CD4-positive, alpha-beta T cell (primary cell): Measurements from ENCODE around the gene NDST3. TPM values are rescaled to one million over a fixed set of nuclear protein-coding genes. Genes with fewer than 3 reads are reported as not detected.

Experiments
- ATAC-seq: fragments of 200-7000 bp; cut with Tn5 transposase; one replicate; pipeline ENCODE4 v1.10.0; 2022; ENCODE audit warnings: mild to moderate bottlenecking; ENCODE audit not compliant: poor library complexity
- CTCF ChIA-PET: fragments of 350-600 bp; sonication (Branson Sonifier 250); formaldehyde crosslinking; loops from one replicate; lab custom pipeline; 2021; ENCODE audit warnings: antibody characterized with exemption, inconsistent platforms; lab: Charles Lee
- POLR2A ChIA-PET: fragments of 350-600 bp; sonication (Branson Sonifier 250); formaldehyde crosslinking; loops from one replicate; lab custom pipeline; 2021; ENCODE audit warnings: antibody characterized with exemption, inconsistent platforms; lab: Charles Lee
- DNase-seq, 14 experiments: peaks; one replicate each; pipeline ENCODE4 v3.0.0-alpha.2; 2013 to 2020; ENCODE audit warnings: mixed read lengths in 2 of 14
- H3K27ac ChIP-seq, 2 donors: one replicate each; pipeline versions ENCODE4 v1.5.1 to v1.7.0; 2013; ENCODE audit warnings: low read length in 2 of 2, low read depth in 1 of 2, mild to moderate bottlenecking in 1 of 2
- H3K27me3 ChIP-seq, 2 experiments: 1 replicate in 1 of 2; 2 replicates in 1 of 2; pipeline versions ENCODE4 v1.6.1 to v1.7.0; 2013; ENCODE audit warnings: low read length in 2 of 2, control low read depth in 1 of 2, mild to moderate bottlenecking in 1 of 2, moderate library complexity in 1 of 2; ENCODE audit not compliant: insufficient read depth in 2 of 2, control insufficient read depth in 1 of 2
- H3K36me3 ChIP-seq: one replicate; pipeline ENCODE4 v1.6.1; 2013; ENCODE audit warnings: low read length, control low read depth; ENCODE audit not compliant: insufficient read depth
- H3K4me1 ChIP-seq: one replicate; pipeline ENCODE4 v1.6.1; 2013; ENCODE audit warnings: low read length, control low read depth; ENCODE audit not compliant: insufficient read depth
- H3K4me3 ChIP-seq: one replicate; pipeline ENCODE4 v1.5.1; 2013; ENCODE audit warnings: mild to moderate bottlenecking, low read length, moderate library complexity
- H3K9me3 ChIP-seq, 2 experiments: 1 replicate in 1 of 2; 2 replicates in 1 of 2; pipeline versions ENCODE4 v1.6.1 to v1.7.0; 2013; ENCODE audit warnings: low read length in 2 of 2, mild to moderate bottlenecking in 2 of 2, control low read depth in 1 of 2, moderate library complexity in 1 of 2; ENCODE audit not compliant: control insufficient read depth in 1 of 2, insufficient read depth in 1 of 2
- H3K27ac Mint-ChIP-seq: one replicate; pipeline ENCODE4 v1.8.0; 2020; ENCODE audit warnings: mixed read lengths
- H3K27me3 Mint-ChIP-seq: one replicate; pipeline ENCODE4 v1.8.0; 2021; ENCODE audit warnings: mixed read lengths
- H3K36me3 Mint-ChIP-seq: one replicate; pipeline ENCODE4 v1.8.0; 2021; ENCODE audit warnings: low read depth, mixed read lengths
- H3K4me1 Mint-ChIP-seq: one replicate; pipeline ENCODE4 v1.8.0; 2021; ENCODE audit warnings: low read depth, mixed read lengths
- H3K4me3 Mint-ChIP-seq: one replicate; pipeline ENCODE4 v1.8.0; 2020; ENCODE audit warnings: mild to moderate bottlenecking, mixed read lengths
- H3K9me3 Mint-ChIP-seq: one replicate; pipeline ENCODE4 v1.8.0; 2020; ENCODE audit warnings: mixed read lengths
- intact Hi-C, 2 experiments: fragments of 100-400 bp; cut with DNase I in 1 of 2; cut with micrococcal nuclease in 1 of 2; formaldehyde crosslinking; loops; one replicate each; pipeline versions ENCODE4 v1.15.1 to v1.9.0; 2023 to 2025; cut with DNase I, micrococcal nuclease
- total RNA-seq, 174 experiments: library from RNA in 2 of 174; stranded (reverse) in 2 of 174; gene quantifications; one replicate each; pipeline ENCODE4 v1.2.3 and lab custom pipeline; 2021 to 2026
- TF ChIP-seq, protein P1 (sequence below): fragments of 200-600 bp; IDR thresholded peaks from one replicate; pipeline ENCODE4 v1.8.0; 2022; ENCODE audit warnings: antibody characterized with exemption, mild to moderate bottlenecking

The NDST3 gene
- total RNA-seq, 2 experiments from 2014 or later, result not detected

DNA sequence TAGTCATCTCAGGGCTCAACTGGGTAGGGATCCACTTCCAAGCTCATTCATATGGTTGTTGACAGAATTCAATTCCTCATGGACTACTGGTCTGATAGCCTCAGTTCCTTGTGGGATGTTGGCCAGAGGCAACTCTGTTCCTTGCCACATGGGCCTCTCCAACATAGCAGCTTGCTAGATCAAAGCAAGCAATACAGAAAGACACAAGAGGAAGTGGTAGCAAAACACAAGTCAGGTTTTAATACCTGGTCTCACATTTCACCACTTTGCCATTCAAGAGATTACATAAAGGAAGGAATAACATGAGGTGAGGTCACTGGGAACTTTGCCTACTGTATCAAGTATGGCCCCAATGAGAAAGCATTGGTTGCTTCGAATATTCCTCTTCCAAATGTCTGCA, 239.4 kb downstream of the NDST3 start:
- H3K9me3 ChIP-seq, result no peaks in the 10 kb centered on the region
- peaks cover 9% of the 10 kb centered on the region for H3K4me1 ChIP-seq
- DNase-seq, result no peak
- H3K36me3 ChIP-seq, result no peaks in the 10 kb centered on the region
- Mint-ChIP-seq H3K36me3 (peaks cover 7% of the 10 kb centered on the region), H3K9me3 (no peaks in the 10 kb centered on the region), H3K27ac (no peak overlapping the region), H3K27me3 (peaks cover 5% of the 10 kb centered on the region), H3K4me3 (no peak overlapping the region), H3K4me1 (peaks cover 12% of the 10 kb centered on the region)
- H3K4me3 ChIP-seq, result no peak overlapping the region
- intact Hi-C loops, result loop anchor here in 1 of 2 experiments (5.0 to 10.0 kb wide), 4 partner anchors 314 to 1181 kb away; a partner anchor contains a TSS
- ChIA-PET CTCF (no interaction called here), POLR2A (no interaction called here)
- no peaks in the 10 kb centered on the region for H3K27me3 ChIP-seq
- TF ChIP-seq, protein P1, sequence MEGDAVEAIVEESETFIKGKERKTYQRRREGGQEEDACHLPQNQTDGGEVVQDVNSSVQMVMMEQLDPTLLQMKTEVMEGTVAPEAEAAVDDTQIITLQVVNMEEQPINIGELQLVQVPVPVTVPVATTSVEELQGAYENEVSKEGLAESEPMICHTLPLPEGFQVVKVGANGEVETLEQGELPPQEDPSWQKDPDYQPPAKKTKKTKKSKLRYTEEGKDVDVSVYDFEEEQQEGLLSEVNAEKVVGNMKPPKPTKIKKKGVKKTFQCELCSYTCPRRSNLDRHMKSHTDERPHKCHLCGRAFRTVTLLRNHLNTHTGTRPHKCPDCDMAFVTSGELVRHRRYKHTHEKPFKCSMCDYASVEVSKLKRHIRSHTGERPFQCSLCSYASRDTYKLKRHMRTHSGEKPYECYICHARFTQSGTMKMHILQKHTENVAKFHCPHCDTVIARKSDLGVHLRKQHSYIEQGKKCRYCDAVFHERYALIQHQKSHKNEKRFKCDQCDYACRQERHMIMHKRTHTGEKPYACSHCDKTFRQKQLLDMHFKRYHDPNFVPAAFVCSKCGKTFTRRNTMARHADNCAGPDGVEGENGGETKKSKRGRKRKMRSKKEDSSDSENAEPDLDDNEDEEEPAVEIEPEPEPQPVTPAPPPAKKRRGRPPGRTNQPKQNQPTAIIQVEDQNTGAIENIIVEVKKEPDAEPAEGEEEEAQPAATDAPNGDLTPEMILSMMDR, result no peak
- H3K27ac ChIP-seq, result no peak overlapping the region
- ATAC-seq, result no peak

DNA sequence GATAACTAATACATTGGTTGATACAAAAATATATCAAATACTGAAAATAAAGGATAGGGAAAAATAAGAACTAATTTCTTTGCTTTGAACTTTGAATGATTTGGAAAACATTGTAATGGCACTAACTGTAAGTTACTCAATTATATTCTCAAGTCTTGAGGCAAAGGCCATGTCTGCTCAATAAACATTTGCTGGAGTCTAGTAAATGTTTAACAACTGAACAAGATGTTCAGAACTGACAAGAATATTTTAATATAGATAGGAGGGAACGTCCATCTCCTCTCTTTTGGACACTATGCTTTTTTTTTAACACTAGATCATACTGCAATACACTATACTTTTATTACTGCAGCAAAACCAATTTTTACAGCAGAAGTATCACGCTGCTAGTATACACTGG, 242.3 kb downstream of the NDST3 start:
- H3K27ac Mint-ChIP-seq, result peak overlapping the region; percentile 14
- peaks cover 34% of the 10 kb centered on the region for H3K36me3 Mint-ChIP-seq
- DNase-seq (no peak), ATAC-seq (no peak)
- H3K4me3 Mint-ChIP-seq, result peak overlapping the region; percentile 40
- ChIA-PET POLR2A (no interaction called here), CTCF (no interaction called here)
- no peaks in the 10 kb centered on the region for H3K9me3 Mint-ChIP-seq
- TF ChIP-seq, protein P1, result no peak
- no peaks in the 10 kb centered on the region for H3K9me3 ChIP-seq
- peaks cover 40% of the 10 kb centered on the region for H3K4me1 Mint-ChIP-seq
- H3K27me3 Mint-ChIP-seq, result no peaks in the 10 kb centered on the region
- intact Hi-C loops, result loop anchor here in 1 of 2 experiments (10.0 kb wide), 3 partner anchors 568 to 1178 kb away; a partner anchor contains a TSS
- peak overlapping the region in 1 of 2 donors; percentile 2 for H3K27ac ChIP-seq
- H3K4me3 ChIP-seq, result no peak overlapping the region
- H3K4me1 ChIP-seq, result peaks cover 18% of the 10 kb centered on the region
- no peaks in the 10 kb centered on the region for H3K27me3 ChIP-seq
- H3K36me3 ChIP-seq, result peaks cover 16% of the 10 kb centered on the region

DNA sequence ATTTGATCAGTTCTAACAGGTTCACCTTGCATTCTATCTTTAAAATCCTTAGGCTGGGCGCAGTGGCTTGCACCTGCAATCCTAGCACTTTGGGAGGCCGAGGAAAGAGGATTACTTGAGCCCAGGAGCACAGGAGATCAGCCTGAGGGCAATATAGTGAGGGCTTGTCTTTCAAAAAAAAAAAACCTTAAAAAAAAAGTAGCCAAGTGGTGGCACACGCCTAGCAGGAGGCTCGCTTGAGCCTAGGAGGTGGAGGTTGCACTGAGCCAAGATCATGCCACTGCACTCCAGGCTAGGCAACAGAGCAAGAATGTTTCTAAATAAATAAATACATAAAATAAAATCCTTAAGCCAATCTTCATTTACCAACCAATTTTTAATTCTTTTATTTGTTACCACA, 243.0 kb downstream of the NDST3 start:
- Mint-ChIP-seq H3K4me3 (no peak overlapping the region), H3K27ac (peak overlapping the region; percentile 95), H3K36me3 (peaks cover 40% of the 10 kb centered on the region), H3K27me3 (no peaks in the 10 kb centered on the region), H3K4me1 (peaks cover 47% of the 10 kb centered on the region), H3K9me3 (no peaks in the 10 kb centered on the region)
- intact Hi-C loops, result loop anchor here in 1 of 2 experiments (10.0 kb wide), 3 partner anchors 568 to 1178 kb away; a partner anchor contains a TSS
- CTCF ChIA-PET, result no interaction called here
- ATAC-seq, result no peak
- Histone ChIP-seq H3K4me1 (peaks cover 21% of the 10 kb centered on the region), H3K9me3 (no peaks in the 10 kb centered on the region), H3K36me3 (peaks cover 22% of the 10 kb centered on the region), H3K4me3 (no peak overlapping the region), H3K27me3 (no peaks in the 10 kb centered on the region), H3K27ac (peak overlapping the region in 1 of 2 donors; percentile 2)
- TF ChIP-seq, protein P1, result no peak
- POLR2A ChIA-PET, result no interaction called here
- DNase-seq, result no peak
